ENCODE measurements around the gene SHOC2.

The SHOC2 gene

DNA sequence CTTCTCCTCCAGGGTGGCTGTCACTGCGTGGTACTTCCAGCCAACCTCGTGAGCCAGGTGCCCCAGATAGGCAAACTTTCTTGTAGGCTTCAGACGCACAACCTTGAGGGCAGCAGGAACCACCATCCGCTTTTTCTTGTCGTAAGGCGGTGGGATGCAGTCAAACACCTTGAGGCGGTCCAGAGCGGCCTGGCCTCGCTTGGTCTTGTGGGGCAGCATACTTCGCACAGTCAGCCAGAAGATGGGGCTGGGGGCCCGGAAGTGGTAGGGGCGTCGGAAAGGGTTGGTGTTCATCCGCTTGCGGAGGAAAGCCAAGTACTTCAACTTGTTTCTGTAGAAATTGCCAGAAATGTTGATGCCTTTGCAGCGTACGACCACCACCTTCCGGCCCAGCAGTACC, 17.4 kb downstream of the SHOC2 start:
- Histone ChIP-seq H3K4me1 (ENCODE audit: insufficient read depth, low read length, severe bottlenecking) (no peaks in the 10 kb centered on the region), H3K27me3 (ENCODE audit: insufficient read depth, low read length) (no peaks in the 10 kb centered on the region), H3F3A (ENCODE audit: insufficient read depth, low read length) (no peaks in the 10 kb centered on the region), H3K79me2 (ENCODE audit: insufficient read depth, low read length) (peaks cover 98% of the 10 kb centered on the region), H3K9ac (ENCODE audit: low read length) (no peak overlapping the region), H3K36me3 (ENCODE audit: insufficient read depth, low read length) (peaks cover 27% of the 10 kb centered on the region), H3K4me2 (ENCODE audit: low read length) (no peak overlapping the region), H3K4me3 (ENCODE audit: low read depth, low read length, poor library complexity, severe bottlenecking) (no peak overlapping the region), H2AFZ (ENCODE audit: low read length) (no peak overlapping the region), H3K9me3 (ENCODE audit: low read length) (no peaks in the 10 kb centered on the region), H4K20me1 (ENCODE audit: insufficient read depth, low read length) (no peaks in the 10 kb centered on the region; the same call in 1 of the 2 replicates), H3K9me2 (ENCODE audit: low read depth, low read length) (no peaks in the 10 kb centered on the region), H3K27ac (ENCODE audit: low read depth, low read length, poor library complexity, severe bottlenecking) (no peak overlapping the region)
- TF ChIP-seq CTCF (IDR thresholded peaks at IDR 0.05; ENCODE audit: low read length) (no peak), EZH2 (IDR thresholded peaks at IDR 0.05; ENCODE audit: borderline replicate concordance, low read length) (no peak)

GRCh38 chr10:110939419-110939818, 20.0 kb downstream of the SHOC2 start:
- Histone ChIP-seq H3F3A (ENCODE audit: insufficient read depth, low read length) (no peaks in the 10 kb centered on the region), H3K9me3 (ENCODE audit: low read length) (peaks cover 4% of the 10 kb centered on the region; the same call in 1 of the 2 replicates), H3K9ac (ENCODE audit: low read length) (no peak overlapping the region), H3K36me3 (ENCODE audit: insufficient read depth, low read length) (peaks cover 53% of the 10 kb centered on the region), H3K27ac (ENCODE audit: low read depth, low read length, poor library complexity, severe bottlenecking) (no peak overlapping the region), H3K4me1 (ENCODE audit: insufficient read depth, low read length, severe bottlenecking) (no peaks in the 10 kb centered on the region), H3K27me3 (ENCODE audit: insufficient read depth, low read length) (no peaks in the 10 kb centered on the region), H3K4me2 (ENCODE audit: low read length) (no peak overlapping the region), H3K79me2 (ENCODE audit: insufficient read depth, low read length) (peaks cover 98% of the 10 kb centered on the region), H3K9me2 (ENCODE audit: low read depth, low read length) (no peaks in the 10 kb centered on the region), H3K4me3 (ENCODE audit: low read depth, low read length, poor library complexity, severe bottlenecking) (no peak overlapping the region), H4K20me1 (ENCODE audit: insufficient read depth, low read length) (no peaks in the 10 kb centered on the region; the same call in 1 of the 2 replicates), H2AFZ (ENCODE audit: low read length) (no peak overlapping the region)
- no peak for TF ChIP-seq EZH2 (IDR thresholded peaks at IDR 0.05; ENCODE audit: borderline replicate concordance, low read length)
- TF ChIP-seq CTCF (IDR thresholded peaks at IDR 0.05; ENCODE audit: low read length), result no peak

GRCh38 chr10:110944792-110945396, 25.5 kb downstream of the SHOC2 start:
- H4K20me1 ChIP-seq (ENCODE audit: insufficient read depth, low read length), result no peaks in the 10 kb centered on the region

More at GRCh38 chr10:110944792-110945396, 25.5 kb downstream of the SHOC2 start:
- Histone ChIP-seq H3K9ac (ENCODE audit: low read length) (no peak overlapping the region), H3K4me1 (ENCODE audit: insufficient read depth, low read length, severe bottlenecking) (no peaks in the 10 kb centered on the region), H3K36me3 (ENCODE audit: insufficient read depth, low read length) (peaks cover 78% of the 10 kb centered on the region), H3K4me2 (ENCODE audit: low read length) (no peak overlapping the region), H2AFZ (ENCODE audit: low read length) (no peak overlapping the region), H3F3A (ENCODE audit: insufficient read depth, low read length) (no peaks in the 10 kb centered on the region), H3K27me3 (ENCODE audit: insufficient read depth, low read length) (no peaks in the 10 kb centered on the region), H3K27ac (ENCODE audit: low read depth, low read length, poor library complexity, severe bottlenecking) (no peak overlapping the region), H3K9me3 (ENCODE audit: low read length) (peaks cover 9% of the 10 kb centered on the region; the same call in 1 of the 2 replicates), H3K79me2 (ENCODE audit: insufficient read depth, low read length) (peaks cover 92% of the 10 kb centered on the region), H3K4me3 (ENCODE audit: low read depth, low read length, poor library complexity, severe bottlenecking) (no peak overlapping the region), H3K9me2 (ENCODE audit: low read depth, low read length) (no peaks in the 10 kb centered on the region)
- TF ChIP-seq EZH2 (IDR thresholded peaks at IDR 0.05; ENCODE audit: borderline replicate concordance, low read length) (no peak), CTCF (IDR thresholded peaks at IDR 0.05; ENCODE audit: low read length) (no peak)

Measured in OCI-LY1 (cell line).